NCI-H446 treated with DMSO at 0.1 percent for 48 hours (cell line): ENCODE results near the gene BTG4.

Experiments used
- DNase-seq: peaks from one replicate; lab custom pipeline; 2025; lab: John Stamatoyannopoulos, UW

Gene BTG4

GRCh38 chr11:111455291-111456085, 56.7 kb downstream of the BTG4 start:
- no peak for DNase-seq

GRCh38 chr11:111454561-111455192, 57.5 kb downstream of the BTG4 start:
- DNase-seq = peak; percentile 22

GRCh38 chr11:111452817-111453552, 59.2 kb downstream of the BTG4 start:
- no peak for DNase-seq

- no peak for DNase-seq
Measured at GRCh38 chr11:111452146-111452545, 60.0 kb downstream of the BTG4 start.

- no peak for DNase-seq
Measured at GRCh38 chr11:111450480-111451320, 61.5 kb downstream of the BTG4 start.

- DNase-seq = no peak
Measured at GRCh38 chr11:111449696-111450479, 62.3 kb downstream of the BTG4 start.

GRCh38 chr11:111448831-111449557, 63.2 kb downstream of the BTG4 start:
- no peak for DNase-seq

- DNase-seq = no peak
Measured at GRCh38 chr11:111448414-111448813, 63.8 kb downstream of the BTG4 start.

GRCh38 chr11:111447931-111448330, 64.3 kb downstream of the BTG4 start:
- DNase-seq = no peak

- DNase-seq = no peak
Measured at GRCh38 chr11:111447112-111447471, 65.1 kb downstream of the BTG4 start.

GRCh38 chr11:111446404-111447111, 65.6 kb downstream of the BTG4 start:
- DNase-seq = peak; percentile 83

GRCh38 chr11:111445586-111445985, 66.6 kb downstream of the BTG4 start:
- no peak for DNase-seq
